A204.1 (cell line): ENCODE measurements around the gene UBE2M.
"Not testable (repeated sequence)": the region's sequence is repeated elsewhere in the genome, so short reads cannot be mapped to it uniquely, and the experiment has no call there.

Experiments
- FAIRE-seq: peaks from 2 replicates; lab custom pipeline; 2012; peaks lifted over from hg19 to GRCh38; lab: Jason Lieb, UNC

UBE2M gene

GRCh38 chr19:58511353-58512208 is 46.8 kb downstream of the UBE2M start, which contains the start of gene SLC27A5:
SLC27A5 (minus strand) TSS chr19:58511992; CDS start chr19:58511955, 37 bp downstream.
- FAIRE-seq: no peak

DNA sequence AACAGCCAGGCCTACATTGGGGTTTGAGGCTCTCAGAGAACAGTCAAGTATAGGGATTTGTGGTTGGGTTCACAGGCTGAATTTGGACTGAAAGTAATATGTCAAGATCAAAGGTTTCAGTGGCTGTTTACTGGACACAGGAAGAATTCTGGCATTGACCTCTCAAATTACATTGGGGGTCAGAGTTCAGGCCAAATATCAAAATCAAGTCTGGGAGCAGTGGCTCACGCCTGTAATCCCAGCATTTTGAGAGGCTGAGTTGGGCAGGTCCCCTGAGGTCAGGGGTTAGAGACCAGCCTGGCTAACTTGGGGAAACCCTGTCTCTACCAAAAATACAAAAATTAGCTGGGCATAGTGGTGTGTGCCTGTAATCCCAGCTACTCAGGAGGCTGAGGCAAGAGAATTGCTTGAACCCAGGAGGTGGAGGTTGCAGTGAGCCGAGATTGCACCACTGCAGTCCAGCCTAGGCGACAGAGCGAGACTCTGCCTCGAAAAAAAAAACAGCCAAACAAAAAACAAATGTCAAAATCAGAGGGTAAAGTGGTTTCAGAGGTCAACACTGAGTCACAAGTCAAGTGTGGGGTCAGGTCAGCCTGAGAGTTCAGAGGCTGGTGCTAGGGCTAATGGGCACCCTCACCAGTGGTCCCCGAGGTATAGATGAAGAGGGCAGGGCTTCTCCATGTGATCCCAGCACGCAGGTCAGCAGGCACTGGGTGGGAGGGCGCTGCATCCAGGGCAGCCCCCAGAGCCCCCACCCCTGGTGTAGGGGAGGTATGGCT is 48.1 kb downstream of the UBE2M start:
- no peak for FAIRE-seq

DNA sequence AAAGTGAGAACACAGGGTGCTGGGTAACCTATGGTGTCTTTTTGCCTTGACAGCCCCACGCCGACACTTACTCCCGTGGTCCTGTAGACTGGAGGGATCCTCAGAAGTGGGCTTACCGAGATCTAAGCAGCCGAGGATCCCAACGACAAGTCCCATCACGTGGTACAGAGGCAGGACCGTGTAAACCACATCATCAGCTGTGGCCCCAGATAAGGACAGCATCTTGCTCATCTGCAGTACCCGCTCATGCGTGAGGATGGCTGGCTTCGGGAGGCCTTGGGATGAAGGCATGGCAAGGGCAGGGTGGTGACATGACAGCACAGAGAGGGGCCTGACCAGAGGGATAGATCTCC is 48.7 kb downstream of the UBE2M start:
- no peak for FAIRE-seq

DNA sequence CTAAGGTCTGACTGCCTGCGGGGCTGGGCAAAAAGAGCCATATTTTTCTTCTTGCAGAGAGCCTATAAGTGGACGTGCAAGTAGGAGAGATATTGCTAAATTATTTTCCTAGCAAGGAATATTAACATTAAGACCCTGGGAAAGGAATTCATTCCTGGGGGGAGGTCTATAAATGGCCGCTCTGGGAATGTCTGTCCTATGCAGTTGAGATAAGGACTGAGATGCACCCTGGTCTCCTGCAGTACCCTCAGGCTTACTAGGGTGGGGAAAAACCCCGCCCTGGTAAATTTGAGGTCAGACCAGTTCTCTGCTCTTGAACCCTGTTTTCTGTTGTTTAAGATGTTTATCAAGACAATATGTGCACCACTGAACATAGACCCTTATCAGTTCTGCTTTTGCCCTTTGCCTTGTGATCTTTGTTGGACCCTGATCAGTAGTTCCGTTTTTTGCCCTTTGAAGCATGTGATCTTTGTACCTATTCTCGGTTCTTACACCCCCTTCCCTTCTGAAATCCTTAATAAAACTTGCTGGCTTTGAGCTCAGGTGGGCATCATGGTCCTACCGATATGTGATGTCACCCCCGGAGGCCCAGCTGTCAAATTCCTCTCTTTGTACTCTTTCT is 50.7 kb downstream of the UBE2M start:
- FAIRE-seq: not testable (repeated sequence)
